Measurements from ENCODE around the gene TLX2. TPM values are rescaled to one million over a fixed set of nuclear protein-coding genes. Genes with fewer than 3 reads are reported as not detected.

TLX2 gene
- total and polyA plus RNA-seq, 4 donors, result not detected

- TF ChIP-seq REST (IDR thresholded peaks at IDR 0.05), result no peak
- TF ChIP-seq FOXA1 (IDR thresholded peaks at IDR 0.05), result no peak
- TF ChIP-seq NR2F2 (IDR thresholded peaks at IDR 0.05), result no peak
- no peak for TF ChIP-seq FOXA2 (IDR thresholded peaks at IDR 0.05)
- no peak for TF ChIP-seq HNF4G (IDR thresholded peaks at IDR 0.05)
- no peak for TF ChIP-seq RAD21 (IDR thresholded peaks at IDR 0.05)
These were observed 52.5 kb downstream of the TLX2 start (continued) for GRCh38 chr2:74566754-74567085.

Other genes starting within 250 kb of the TLX2 start
- under 1 TPM; 0.42 to 0.50 TPM for gene SLC4A5, start 171.0 kb upstream of the TLX2 start, total RNA-seq
- gene SLC4A5, start 171.0 kb upstream of the TLX2 start, polyA plus RNA-seq, result under 1 TPM; 0.12 to 0.15 TPM
- 10 to 100 TPM; 34.8 to 40.9 TPM for gene DCTN1, start 134.1 kb upstream of the TLX2 start, total RNA-seq
- 10 to 100 TPM; 29.7 to 32.1 TPM for gene DCTN1, start 134.1 kb upstream of the TLX2 start, polyA plus RNA-seq
- gene C2orf81, start 92.8 kb upstream of the TLX2 start, total RNA-seq, result under 1 TPM; 0.08 to 0.23 TPM
- under 1 TPM; 0.35 to 0.44 TPM for gene C2orf81, start 92.8 kb upstream of the TLX2 start, polyA plus RNA-seq
- 1 to 10 TPM; 1.7 to 4.2 TPM for gene WDR54, start 92.7 kb upstream of the TLX2 start, total RNA-seq
- gene WDR54, start 92.7 kb upstream of the TLX2 start, polyA plus RNA-seq, result 1 to 10 TPM; 3.0 to 3.2 TPM
- gene RTKN, start 72.5 kb upstream of the TLX2 start, total RNA-seq, result 10 to 100 TPM; 27.8 to 98.0 TPM
- 10 to 100 TPM; 54.4 to 91.7 TPM for gene RTKN, start 72.5 kb upstream of the TLX2 start, polyA plus RNA-seq
- gene INO80B, start 59.4 kb upstream of the TLX2 start, total RNA-seq, result 10 to 100 TPM in 1 of 2 donors, 1 to 10 TPM in 1; 7.0 to 14.8 TPM
- 10 to 100 TPM in 1 of 2 donors, 1 to 10 TPM in 1; 2.7 to 14.0 TPM for gene INO80B, start 59.4 kb upstream of the TLX2 start, polyA plus RNA-seq
- 10 to 100 TPM; 23.5 to 26.2 TPM for gene WBP1, start 56.0 kb upstream of the TLX2 start, total RNA-seq
- 10 to 100 TPM; 19.2 to 45.0 TPM for gene WBP1, start 56.0 kb upstream of the TLX2 start, polyA plus RNA-seq
- gene MOGS, start 49.1 kb upstream of the TLX2 start, total RNA-seq, result 10 to 100 TPM; 23.4 to 50.0 TPM
- 10 to 100 TPM; 21.2 to 38.6 TPM for gene MOGS, start 49.1 kb upstream of the TLX2 start, polyA plus RNA-seq
- gene MRPL53, start 41.8 kb upstream of the TLX2 start, total RNA-seq, result 10 to 100 TPM; 12.6 to 21.0 TPM
- 10 to 100 TPM; 51.1 to 72.5 TPM for gene MRPL53, start 41.8 kb upstream of the TLX2 start, polyA plus RNA-seq
- gene CCDC142, start 31.5 kb upstream of the TLX2 start, total RNA-seq, result 10 to 100 TPM; 13.4 to 28.3 TPM
- gene CCDC142, start 31.5 kb upstream of the TLX2 start, polyA plus RNA-seq, result 1 to 10 TPM; 5.1 to 8.3 TPM
- gene TTC31, start 31.4 kb upstream of the TLX2 start, total RNA-seq, result 10 to 100 TPM in 1 of 2 donors, 1 to 10 TPM in 1; 9.9 to 26.4 TPM
- 10 to 100 TPM; 15.3 to 16.3 TPM for gene TTC31, start 31.4 kb upstream of the TLX2 start, polyA plus RNA-seq
- 1 to 10 TPM in 1 of 2 donors, under 1 TPM in 1; 0.84 to 2.7 TPM for gene LBX2, start 14.8 kb upstream of the TLX2 start, total RNA-seq
- 1 to 10 TPM; 2.3 to 2.8 TPM for gene LBX2, start 14.8 kb upstream of the TLX2 start, polyA plus RNA-seq
- gene PCGF1, start 6.8 kb upstream of the TLX2 start, total RNA-seq, result 10 to 100 TPM in 1 of 2 donors, 1 to 10 TPM in 1; 3.3 to 11.1 TPM
- gene PCGF1, start 6.8 kb upstream of the TLX2 start, polyA plus RNA-seq, result 10 to 100 TPM; 10.6 to 12.5 TPM
- gene DQX1, start 11.8 kb downstream of the TLX2 start, total RNA-seq, result 1 to 10 TPM in 1 of 2 donors, under 1 TPM in 1; 0.08 to 1.0 TPM
- under 1 TPM in 1 of 2 donors, not detected in 1; 0.05 TPM for gene DQX1, start 11.8 kb downstream of the TLX2 start, polyA plus RNA-seq
- 100 to 1,000 TPM in 1 of 2 donors, 10 to 100 TPM in 1; 62.6 to 126 TPM for gene AUP1, start 15.3 kb downstream of the TLX2 start, total RNA-seq
- gene AUP1, start 15.3 kb downstream of the TLX2 start, polyA plus RNA-seq, result 100 to 1,000 TPM in 1 of 2 donors, 10 to 100 TPM in 1; 96.4 to 122 TPM
- 10 to 100 TPM; 18.7 to 81.8 TPM for gene HTRA2, start 15.5 kb downstream of the TLX2 start, total RNA-seq
- gene HTRA2, start 15.5 kb downstream of the TLX2 start, polyA plus RNA-seq, result 10 to 100 TPM; 13.3 to 18.2 TPM
- gene LOXL3, start 39.5 kb downstream of the TLX2 start, total RNA-seq, result 1 to 10 TPM; 1.6 to 2.8 TPM
- under 1 TPM; 0.31 to 0.98 TPM for gene LOXL3, start 39.5 kb downstream of the TLX2 start, polyA plus RNA-seq
- gene DOK1, start 40.3 kb downstream of the TLX2 start, total RNA-seq, result 1 to 10 TPM; 4.6 to 8.6 TPM
- 1 to 10 TPM; 2.0 to 3.6 TPM for gene DOK1, start 40.3 kb downstream of the TLX2 start, polyA plus RNA-seq
- gene M1AP, start 133.9 kb downstream of the TLX2 start, total RNA-seq, result under 1 TPM; under 0.01 to 0.09 TPM
- gene M1AP, start 133.9 kb downstream of the TLX2 start, polyA plus RNA-seq, result under 1 TPM; 0.06 to 0.38 TPM
- 1 to 10 TPM in 1 of 2 donors, under 1 TPM in 1; 0.92 to 1.1 TPM for gene SEMA4F, start 139.8 kb downstream of the TLX2 start, total RNA-seq
- gene SEMA4F, start 139.8 kb downstream of the TLX2 start, polyA plus RNA-seq, result under 1 TPM; 0.57 to 0.99 TPM

Data from liver (tissue), 5 donors.